Muscle of back (tissue), 11 donors: ENCODE results near the gene DGUOK. TPM values are rescaled to one million over a fixed set of nuclear protein-coding genes. Genes with fewer than 3 reads are reported as not detected.
"Not testable (repeated sequence)": the region's sequence is repeated elsewhere in the genome, so short reads cannot be mapped to it uniquely, and the experiment has no call there.

Experiments used
- DNase-seq, 3 donors: peaks; one replicate each; pipeline versions ENCODE4 v3.0.0 to v3.0.0-alpha.2; 2013
- polyA plus RNA-seq, 10 donors: library from polyadenylated mRNA; unstranded; fragments of 120-200 nt; gene quantifications; one replicate each; pipeline ENCODE4 v1.2.1, GENCODE V29; 2013; ENCODE audit not compliant: insufficient read length in 10 of 10

DGUOK gene
- polyA plus RNA-seq, 10 donors, result 36.6 to 55.3 (median 39.7) TPM

DNA sequence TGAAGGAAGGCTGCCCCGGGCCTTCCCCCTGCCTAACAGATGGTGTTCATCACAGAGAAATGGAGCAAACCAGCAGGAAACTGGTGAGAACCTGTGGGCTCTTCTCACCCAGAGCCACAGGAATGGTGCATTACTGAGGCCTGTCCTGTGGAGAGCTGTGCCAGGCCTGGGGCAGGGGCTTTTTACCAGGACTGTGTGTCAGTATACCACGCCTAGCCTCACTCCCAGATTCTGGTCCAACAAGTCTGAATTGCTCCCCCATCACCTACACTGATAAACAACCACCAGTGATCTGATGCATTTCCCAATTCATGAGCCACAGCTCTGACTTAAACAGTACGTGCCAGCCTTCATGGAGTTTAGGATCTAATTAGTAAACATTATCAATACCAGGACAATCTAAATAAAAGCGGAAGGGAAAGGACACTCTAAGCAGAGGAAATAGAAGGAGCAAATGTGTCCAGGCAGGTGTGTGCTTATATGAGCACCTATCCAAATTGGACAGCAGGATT is 8.9 kb upstream of the DGUOK start:
- no peak for DNase-seq

DNA sequence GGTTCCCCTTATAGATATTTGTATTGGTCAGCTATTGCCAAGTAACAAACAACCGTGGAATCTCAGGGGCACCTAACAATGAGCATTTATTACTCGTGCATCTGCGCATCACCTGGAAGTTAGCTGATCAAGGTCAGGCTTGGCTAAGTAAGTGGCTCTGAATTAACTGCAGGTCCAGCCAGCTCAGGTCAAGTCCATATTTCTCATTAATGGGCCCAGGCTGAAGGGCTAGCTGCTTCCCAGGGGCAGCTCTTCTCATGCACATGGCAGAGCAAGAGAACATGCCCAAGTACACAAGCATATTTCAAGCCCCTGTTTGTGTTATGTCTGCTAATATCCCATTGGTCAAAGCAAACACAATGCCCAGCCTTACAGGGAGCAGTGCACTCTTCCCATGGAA is 7.8 kb upstream of the DGUOK start:
- DNase-seq, result no peak

DNA sequence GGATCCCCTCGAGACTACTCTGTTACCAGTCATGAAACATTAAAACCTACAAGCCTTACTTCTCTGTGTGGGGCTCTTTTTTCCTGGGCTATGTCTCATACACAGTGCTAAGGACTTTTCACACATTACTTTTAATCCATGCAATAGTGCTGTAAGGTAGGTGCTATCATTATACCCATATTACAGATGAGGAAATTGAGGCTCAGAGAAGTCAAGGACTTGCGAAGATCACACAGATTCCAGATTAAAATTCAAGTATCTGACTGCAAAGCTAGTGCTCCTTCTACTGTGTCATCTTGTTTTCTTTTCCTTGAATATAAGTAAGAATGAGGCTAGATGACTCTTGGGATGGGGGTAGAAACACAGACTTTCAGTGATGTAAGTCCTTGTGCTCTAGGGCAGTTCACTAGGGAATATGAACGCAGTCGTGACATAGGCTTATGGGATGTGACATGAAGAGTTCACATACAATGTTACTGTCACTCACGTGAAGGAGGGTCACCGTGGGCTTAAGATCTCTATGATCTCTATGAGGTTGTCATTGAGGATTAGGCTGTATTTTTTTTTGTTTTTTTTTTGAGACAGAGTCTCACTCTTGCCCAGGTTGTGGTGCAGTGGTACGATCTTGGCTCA is 7.0 kb upstream of the DGUOK start:
- no peak for DNase-seq

DNA sequence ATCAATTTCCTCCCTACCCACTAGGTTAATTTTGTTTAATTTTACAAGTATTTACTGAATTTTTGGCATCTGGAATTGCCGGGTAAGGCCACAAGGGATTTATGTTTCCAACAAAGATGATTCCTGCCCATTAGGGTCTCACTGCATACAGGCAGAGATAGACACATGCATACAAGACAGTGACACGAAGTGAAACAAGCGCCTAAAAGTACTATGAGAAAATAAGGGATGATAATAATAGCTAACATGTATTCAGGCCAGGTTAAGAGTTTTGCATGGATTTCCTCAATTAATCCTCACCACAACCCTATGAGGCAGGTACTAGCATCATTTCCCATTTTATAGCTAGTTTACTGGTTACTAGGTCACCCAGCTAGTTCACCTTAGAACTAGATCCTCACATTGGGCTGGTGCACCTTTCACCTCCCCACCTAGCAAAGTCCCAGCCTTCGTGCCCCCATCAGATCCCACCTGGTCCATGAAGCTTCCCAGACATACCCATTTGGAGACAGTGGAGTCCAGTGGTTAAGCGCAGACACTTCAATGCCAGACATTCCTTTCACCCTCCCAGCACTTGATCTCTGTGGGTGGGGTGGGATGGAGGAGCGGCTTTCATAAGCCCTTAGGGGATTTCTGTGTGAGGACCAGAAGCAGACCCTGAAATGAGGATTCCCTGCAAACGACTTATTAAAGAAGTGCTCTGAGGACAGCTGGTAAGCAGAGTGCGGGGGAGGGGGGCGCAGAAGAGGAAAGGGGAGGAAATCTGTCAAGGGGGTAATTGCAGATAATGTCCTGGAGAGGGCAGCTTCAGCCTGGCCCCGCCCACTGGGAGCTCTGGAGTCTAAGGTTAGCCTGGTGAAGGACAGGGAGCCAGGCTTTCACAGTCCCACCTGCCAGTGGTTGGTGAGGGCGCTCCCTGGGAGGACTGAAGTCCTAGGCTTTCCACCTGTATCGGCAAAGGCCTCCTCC is 5.8 kb upstream of the DGUOK start:
- DNase-seq, result peak in 1 of 3 donors; percentile 13

DNA sequence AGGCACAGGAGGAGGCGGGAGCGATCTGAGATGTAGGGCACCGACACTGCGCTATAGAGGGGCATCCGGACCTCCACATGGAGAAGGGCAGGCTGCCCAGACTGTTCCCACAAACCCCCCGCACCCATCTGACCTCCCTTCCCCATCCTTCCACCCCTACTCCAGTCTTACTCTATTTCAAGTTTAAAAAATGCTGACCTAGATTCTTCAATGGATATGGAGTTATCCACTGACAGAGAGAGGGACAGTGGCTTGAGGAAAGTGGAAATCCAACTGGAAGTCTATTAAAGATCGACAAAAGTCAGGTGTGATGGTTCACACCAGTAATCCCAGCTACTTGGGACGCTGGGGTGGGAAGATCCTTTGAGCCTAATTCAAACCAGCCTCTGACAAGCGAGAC is 5.1 kb upstream of the DGUOK start:
- DNase-seq, result no peak

DNA sequence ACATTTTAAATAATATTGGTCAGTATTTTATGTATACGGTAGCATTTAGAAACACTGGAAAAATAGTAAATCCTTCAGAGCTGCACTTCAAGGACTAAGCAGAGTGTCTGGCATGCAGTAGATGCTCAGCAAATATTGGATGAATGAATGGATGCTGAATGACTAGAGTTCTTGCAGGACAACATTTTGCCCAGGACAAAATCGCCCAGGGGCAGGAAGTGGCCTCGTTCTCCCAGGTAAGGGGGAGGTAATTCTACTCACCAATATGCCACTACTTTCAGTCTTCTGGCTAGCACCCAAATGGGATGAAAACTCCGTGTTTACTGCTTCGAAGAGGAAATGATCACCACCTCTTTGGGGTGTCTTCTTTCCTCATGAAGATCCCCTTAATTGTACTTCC is 4.0 kb upstream of the DGUOK start:
- no peak for DNase-seq

DNA sequence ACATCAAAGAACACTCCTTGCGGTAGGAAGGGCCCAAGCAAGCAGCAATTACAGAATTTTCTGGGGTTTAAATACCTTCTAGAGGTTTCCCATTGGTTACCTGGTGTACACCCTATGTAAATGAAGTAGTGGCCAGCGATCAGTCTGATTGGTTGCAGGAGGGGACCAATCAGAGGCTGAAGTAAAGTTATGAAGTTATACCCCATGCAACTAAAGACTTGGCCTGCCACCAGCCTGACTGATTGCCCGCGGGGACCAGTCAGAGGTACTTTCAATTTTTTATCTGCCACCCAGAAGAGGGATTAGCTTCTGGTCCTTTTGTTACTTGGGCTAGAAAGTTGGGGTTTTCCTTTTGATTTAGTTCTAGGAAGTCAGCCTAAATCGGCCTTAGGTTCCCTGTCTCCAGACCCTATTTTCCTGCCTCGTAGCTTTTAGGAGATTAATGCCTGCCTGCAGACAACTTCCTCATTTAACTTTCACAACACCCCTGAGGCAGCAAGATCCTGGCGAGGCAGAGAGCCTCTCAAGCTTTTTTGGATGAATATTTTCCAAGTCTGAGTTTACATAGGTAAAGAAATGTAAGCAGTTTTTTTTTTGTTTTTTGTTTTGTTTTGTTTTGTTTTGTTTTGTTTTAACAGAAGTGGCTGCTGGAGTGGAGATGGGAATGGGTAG is 1.5 kb upstream of the DGUOK start:
- DNase-seq, result no peak

DNA sequence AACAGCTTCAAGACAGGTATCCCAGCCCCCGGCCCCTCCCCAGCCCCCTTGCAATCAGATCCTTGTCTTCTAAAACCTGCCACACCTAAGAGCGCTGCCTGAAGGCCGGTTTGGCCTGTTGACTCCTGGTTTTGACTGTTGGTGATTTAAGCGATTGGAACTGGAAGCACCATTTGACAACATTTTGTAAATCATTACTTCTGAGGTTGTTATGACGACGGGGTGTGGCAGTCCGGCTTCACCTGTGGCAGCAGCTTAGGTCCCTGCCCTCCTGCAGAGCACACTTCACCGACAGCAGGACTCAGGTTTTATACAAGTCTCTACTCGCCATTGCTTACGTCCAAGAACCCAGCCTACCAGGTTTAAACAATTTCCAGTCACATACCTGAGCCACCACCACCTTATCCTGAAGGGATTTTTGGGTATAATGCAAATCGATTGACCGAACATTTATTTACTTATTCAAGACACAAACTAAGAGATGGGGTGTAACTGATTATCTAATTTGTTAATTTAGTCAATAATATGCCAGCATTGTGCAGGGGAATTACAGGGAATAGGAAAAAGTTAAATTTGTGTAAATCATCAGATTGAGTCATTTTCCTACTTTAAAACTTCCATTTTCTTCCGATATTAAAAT is 707 bp upstream of the DGUOK start:
- DNase-seq, result peak in 1 of 3 donors; percentile 10

DNA sequence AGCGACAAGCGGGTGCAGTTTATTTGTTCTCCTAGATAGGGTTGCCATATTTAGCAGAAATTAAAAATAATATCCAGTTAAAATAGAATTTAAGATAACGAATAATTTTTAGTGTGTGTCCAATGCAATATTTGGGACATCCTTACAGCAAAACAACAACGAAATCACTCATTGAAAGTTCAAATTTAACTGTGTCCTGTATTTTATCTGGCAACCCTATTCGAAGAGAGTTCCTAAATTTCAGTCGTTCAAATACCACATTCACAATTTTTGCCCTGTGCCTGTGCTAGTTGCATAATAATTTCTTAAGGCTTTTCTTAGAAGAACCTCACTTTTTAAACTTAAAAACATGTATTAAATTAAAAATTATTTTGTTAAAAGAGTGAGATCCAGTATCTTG is 664 bp downstream of the DGUOK start:
- no peak for DNase-seq

DNA sequence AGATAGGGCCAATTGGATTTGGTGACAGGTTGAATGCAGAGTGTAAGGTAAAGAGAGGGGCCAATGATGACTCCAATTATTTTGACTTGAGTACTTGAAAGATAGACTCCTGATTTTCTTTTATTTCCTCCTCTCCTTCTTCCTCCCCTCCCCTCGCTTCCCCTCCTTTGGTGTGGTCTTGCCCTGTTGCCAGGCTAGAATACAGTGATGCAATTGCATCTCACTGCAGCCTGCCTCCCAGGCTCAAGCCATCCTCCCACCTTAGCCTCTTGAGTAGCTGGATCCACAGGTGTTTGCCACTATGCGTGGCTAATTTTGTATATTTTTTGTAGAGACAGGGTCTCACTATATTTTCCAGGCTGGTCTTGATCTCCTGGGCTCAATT is 2.3 kb downstream of the DGUOK start:
- no peak for DNase-seq

DNA sequence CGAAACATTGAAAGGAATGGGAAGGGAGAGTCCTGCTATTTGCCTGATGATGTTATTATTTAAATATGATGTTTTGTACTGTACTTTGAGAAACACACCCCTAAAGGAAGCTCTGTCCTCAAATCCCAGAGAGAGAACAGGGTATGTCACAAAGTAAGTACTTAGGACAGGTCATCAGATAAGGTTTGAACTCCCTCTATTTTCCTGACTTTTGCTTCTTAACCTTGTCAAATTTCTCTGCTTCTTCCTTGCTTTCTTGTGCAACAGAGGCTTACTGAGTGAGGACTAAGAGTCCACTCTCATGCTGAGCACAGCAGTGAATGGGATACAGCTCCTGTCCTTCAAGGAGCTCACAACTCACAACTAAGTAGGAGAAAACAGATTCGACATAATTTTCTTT is 3.7 kb downstream of the DGUOK start:
- no peak for DNase-seq

DNA sequence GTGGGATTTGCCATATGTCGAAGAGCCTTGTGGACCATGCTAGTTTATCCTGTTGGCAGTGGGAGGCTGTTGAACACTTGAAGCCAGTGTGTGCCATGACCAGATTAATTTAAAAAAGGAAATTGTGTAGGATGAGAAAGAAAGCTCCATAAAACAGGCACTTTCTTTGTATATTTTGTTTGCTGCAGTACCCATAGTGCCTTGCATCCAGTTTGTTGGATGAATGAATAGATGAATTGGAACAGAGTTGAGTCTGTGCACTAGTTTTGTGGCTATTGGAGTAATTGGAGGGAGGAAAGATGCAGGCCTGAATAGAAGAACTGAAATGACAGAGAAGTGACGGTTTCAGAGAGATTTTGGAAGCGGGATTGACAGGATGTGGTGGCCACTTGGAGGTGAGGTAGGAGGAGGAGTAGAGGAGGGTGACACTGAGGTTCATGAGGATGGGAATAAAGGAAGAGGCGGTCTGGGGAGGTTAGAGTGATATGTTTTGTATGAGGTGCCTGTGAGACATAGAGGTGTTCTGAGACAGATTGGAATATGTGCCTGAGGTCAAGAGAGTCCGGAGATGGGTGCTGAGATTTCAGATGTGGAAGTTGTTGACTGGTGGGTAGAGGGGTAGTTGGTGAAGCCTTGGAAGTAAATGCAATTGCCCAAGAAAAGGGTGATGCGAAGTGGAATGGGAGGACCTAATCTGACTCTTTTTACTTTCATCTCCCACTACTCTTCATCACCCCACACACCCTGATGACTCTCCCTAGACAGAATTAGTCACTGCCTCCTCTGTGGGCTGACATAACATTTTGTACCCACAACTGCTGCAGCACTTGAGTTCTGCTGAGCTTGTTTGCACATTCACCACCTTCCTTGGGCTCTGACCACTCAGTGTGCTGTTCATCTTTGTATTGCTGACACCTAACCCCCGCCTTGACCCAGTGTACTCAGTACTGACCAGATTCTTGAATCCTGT is 5.1 kb downstream of the DGUOK start:
- no peak for DNase-seq

DNA sequence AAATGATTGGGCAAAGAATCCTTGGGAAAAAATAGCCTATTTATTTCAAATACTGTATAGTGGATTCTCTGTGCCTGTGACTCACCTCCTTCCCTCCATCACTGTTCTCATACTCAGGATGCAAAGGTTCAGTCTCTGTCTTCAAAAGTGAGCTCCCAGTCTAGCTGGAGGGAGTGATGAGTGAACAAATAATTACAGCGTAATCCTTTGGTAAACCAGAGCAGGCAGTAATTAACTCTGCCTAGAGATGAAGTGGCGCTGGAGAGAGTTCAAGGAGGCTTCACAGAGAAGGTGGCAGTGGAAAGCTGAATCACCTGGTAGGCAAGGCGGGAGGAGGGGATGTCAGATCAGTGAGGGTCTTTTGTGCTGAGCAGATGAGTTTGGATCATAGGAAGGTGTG is 6.5 kb downstream of the DGUOK start:
- no peak for DNase-seq

DNA sequence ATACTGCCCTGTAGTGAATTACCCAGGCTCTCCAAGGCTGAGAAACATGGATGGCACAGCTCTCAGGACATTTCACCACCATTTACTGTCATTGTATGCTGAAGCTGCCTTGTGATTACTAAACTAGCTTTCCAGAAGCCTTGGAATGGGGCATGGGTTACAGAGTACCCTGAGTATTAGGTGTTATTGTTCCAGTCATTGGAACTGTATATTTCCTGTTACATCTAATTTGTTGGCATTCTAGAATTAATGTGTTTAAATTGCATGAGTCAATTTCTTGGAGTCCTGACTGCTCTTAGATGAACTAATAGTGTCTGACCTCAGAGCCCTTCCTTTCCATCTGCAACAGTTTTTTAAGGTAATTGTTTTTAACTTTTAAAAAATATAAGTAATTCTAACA is 9.0 kb downstream of the DGUOK start:
- no peak for DNase-seq

DNA sequence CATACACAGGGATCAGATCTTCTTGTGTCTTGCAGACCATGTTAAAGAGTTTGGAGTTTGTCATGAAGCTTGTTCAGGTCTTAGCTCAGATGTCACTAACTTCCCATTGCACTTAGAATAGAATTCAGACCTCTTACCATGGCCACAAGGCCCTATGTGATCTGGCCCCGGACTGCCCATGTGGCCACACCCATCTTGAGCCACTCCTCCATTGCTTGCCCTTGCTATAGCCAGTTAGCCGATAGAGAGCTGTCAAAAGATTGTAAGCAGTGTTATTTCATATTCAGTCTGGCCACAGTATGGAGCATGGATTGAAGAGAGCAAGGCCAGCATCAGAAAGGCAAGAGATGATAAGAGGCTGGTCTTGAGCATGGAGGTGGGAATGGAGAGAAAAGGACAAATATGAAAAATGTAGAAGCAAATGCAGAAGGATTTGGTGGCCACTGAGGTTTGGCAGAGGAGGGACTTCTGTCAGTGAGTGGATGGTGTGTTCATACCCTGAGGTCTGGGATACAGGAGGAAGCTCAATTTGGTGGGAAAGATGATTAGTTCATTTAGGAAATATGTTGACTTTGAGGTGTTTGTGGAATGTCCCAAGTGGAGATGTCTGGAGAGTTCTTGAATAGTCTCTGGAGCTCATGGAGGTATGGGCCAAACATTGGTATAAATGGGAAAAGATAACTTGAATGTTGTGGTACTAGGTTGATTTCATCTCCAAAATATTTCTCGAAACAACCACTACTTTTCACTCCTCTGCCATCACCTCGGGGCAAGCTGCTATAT is 10.6 kb downstream of the DGUOK start:
- no peak for DNase-seq

DNA sequence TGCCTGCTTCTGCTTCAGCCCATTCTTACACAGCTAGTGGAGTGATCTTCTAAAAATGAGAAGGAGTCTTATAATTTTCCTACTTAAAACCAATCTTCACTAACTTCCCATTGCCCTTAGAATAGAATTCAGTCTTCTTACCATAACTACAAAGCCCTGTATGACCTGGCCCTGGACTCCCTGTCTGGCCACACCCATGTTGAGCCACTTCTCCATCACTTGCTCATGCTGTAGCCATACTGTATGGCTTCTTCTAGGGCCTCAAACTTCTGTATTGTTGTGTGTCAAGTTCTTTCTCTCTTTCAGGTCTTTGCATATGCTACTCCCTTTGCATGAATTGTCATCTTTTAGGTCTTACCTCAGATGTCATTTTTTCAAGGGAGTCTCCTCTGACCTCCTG is 11.2 kb downstream of the DGUOK start:
- no peak for DNase-seq

DNA sequence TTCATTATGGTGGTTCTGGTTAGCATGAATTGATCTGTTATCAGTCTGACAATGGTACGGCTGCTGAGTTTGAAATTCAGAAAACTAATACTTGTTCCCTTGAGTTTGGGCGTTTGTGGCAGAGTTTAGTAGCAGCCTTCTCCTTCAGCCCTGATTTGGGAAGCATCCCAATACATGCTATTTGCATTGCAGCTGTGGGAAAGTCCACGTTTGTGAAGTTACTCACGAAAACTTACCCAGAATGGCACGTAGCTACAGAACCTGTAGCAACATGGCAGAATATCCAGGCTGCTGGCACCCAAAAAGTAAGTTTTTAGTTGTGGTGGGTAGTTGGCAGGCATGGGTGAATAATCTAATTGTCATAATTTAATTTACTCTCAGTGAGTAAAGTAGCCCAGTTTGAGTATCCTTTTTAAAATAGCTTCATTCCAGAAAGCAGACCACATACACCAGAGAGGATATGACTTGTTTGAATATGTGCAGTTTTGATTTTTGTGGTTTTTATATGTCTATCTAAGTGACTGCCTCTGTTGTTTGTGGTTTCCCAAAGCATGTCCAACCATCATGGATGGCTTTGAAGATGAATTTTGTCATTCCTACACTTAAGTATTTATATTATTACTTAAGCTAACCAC is 12.2 kb downstream of the DGUOK start:
- peak in 1 of 3 donors; percentile 51 for DNase-seq

DNA sequence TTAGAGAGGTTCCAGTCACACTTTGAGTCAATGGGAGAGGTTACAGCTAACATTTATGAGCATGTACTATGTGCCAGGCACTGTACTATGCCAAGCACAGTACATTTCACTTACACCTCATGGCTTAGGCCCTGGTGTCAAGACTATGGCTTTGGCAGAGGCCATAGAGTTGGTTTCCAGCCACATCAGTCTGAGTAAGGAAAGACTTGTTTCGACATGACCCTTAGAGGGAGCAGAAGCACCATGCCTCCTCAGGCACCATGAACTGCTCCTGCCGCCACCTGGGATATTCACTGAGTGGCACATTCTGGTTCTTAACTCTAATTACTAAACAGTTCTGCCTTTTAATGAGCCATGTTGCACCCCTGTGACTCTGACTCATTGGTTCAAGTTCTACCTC is 12.7 kb downstream of the DGUOK start:
- DNase-seq, result no peak

DNA sequence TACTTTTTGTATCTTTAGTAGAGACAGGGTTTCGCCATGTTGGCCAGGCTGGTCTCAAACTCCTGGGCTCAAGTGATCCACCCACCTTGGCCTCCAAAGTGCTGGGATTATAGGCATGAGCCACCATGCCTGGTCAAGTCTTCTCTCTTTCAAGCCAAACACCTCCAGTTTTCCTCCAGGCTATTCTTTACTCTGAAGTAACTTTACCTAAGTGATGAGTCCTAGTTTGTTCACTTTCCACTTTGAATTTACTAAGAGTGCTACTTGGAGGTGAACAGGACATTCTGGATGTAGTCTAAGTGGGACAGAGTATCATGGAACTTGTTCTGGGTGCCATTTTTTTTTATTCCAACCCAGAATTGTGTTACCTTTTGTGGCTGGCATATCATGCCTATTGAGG is 13.4 kb downstream of the DGUOK start:
- DNase-seq, result not testable (repeated sequence)
